Neural progenitor cell (in vitro differentiated cells): ENCODE data around the gene ANXA8.

Experiments used
- CTCF ChIP-seq: fragments of 200-600 bp; sonication (generic); IDR thresholded peaks from 2 replicates; pipeline ENCODE4 v1.5.1; 2017; ENCODE audit warnings: antibody characterized with exemption, mild to moderate bottlenecking
- EZH2 ChIP-seq: fragments of 200-600 bp; sonication (generic); IDR thresholded peaks from 2 replicates; pipeline ENCODE4 v1.6.1; 2017; ENCODE audit warnings: antibody characterized with exemption, mild to moderate bottlenecking, moderate library complexity

DNA sequence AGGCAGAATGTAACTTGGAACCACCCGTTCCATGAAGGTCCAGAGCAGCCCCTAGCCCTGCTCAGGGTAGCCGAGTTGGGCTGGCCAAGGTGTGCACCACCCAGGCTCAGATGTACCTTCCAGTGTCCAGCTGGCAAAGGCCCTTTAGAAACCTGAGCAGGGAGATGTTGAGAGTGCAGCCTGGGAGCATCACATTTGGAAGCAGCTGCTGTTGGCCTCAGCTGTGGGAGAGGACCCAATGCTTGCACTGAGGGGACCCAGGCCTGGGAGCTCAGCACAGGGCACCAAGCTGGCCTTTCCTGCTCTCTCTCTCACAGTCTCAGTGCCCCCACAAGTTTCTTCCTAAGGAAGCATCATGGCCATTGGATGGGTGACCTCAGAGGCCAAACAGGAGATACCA is 33.5 kb downstream of the ANXA8 start:
- TF ChIP-seq CTCF (no peak), EZH2 (no peak)
